ENCODE data around the gene C8A.

GRCh38 chr1:56819387-56819899 lies 35.2 kb upstream of the C8A start, which contains the start of gene FYB2:
- TF ChIP-seq TAF1 (IDR thresholded peaks at IDR 0.05; ENCODE audit: borderline replicate concordance, insufficient read depth, low read length) (no peak), POLR2AphosphoS5 (IDR thresholded peaks at IDR 0.05; ENCODE audit: low read depth, low read length) (no peak), SIN3A (IDR thresholded peaks at IDR 0.05; ENCODE audit: borderline replicate concordance, insufficient read depth, low read length) (no peak), FOXP2 (optimal IDR thresholded peaks at IDR 0.05; ENCODE audit: borderline replicate concordance, extremely low read depth, extremely low read length, insufficient read depth) (no peak)
- TF ChIP-seq, protein P1, sequence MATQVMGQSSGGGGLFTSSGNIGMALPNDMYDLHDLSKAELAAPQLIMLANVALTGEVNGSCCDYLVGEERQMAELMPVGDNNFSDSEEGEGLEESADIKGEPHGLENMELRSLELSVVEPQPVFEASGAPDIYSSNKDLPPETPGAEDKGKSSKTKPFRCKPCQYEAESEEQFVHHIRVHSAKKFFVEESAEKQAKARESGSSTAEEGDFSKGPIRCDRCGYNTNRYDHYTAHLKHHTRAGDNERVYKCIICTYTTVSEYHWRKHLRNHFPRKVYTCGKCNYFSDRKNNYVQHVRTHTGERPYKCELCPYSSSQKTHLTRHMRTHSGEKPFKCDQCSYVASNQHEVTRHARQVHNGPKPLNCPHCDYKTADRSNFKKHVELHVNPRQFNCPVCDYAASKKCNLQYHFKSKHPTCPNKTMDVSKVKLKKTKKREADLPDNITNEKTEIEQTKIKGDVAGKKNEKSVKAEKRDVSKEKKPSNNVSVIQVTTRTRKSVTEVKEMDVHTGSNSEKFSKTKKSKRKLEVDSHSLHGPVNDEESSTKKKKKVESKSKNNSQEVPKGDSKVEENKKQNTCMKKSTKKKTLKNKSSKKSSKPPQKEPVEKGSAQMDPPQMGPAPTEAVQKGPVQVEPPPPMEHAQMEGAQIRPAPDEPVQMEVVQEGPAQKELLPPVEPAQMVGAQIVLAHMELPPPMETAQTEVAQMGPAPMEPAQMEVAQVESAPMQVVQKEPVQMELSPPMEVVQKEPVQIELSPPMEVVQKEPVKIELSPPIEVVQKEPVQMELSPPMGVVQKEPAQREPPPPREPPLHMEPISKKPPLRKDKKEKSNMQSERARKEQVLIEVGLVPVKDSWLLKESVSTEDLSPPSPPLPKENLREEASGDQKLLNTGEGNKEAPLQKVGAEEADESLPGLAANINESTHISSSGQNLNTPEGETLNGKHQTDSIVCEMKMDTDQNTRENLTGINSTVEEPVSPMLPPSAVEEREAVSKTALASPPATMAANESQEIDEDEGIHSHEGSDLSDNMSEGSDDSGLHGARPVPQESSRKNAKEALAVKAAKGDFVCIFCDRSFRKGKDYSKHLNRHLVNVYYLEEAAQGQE (IDR thresholded peaks at IDR 0.05; ENCODE audit: insufficient read depth in 1 of 2, low read depth in 2 of 2, low read length in 2 of 2), result no peak

Data from PFSK-1 (cell line).